HepG2 (cell line): ENCODE results near the gene PRR14. TPM values are rescaled to one million over a fixed set of nuclear protein-coding genes. Genes with fewer than 3 reads are reported as not detected.

ENCODE experiments used
- BHLHE40 ChIP-seq: IDR thresholded peaks from 2 replicates; pipeline ENCODE4 v1.6.1; 2011; ENCODE audit warnings: low read length, improper control_type of control experiment
- BORCS8-MEF2B ChIP-seq: sonication (generic); formaldehyde crosslinking; IDR thresholded peaks from 2 replicates; pipeline ENCODE4 v1.8.0; 2022; ENCODE audit warnings: mild to moderate bottlenecking, missing genetic modification reagents
- CCAR2 ChIP-seq: fragments of 200-400 bp; formaldehyde crosslinking; optimal IDR thresholded peaks from 2 replicates; pipeline ENCODE3; 2018; ENCODE audit warnings: low read depth, mild to moderate bottlenecking, low read length, moderate library complexity
- HDAC1 ChIP-seq: sonication (generic); formaldehyde crosslinking; IDR thresholded peaks from 2 replicates; pipeline ENCODE4 v1.5.1; 2020; ENCODE audit warnings: mild to moderate bottlenecking, missing genetic modification reagents
- HMGA1 ChIP-seq: sonication (generic); formaldehyde crosslinking; conservative IDR thresholded peaks from 2 replicates; pipeline ENCODE4 v1.4.0; 2020; ENCODE audit warnings: missing genetic modification reagents
- NCOA2 ChIP-seq: sonication (generic); formaldehyde crosslinking; IDR thresholded peaks from 2 replicates; pipeline ENCODE4 v1.8.0; 2022; ENCODE audit warnings: inconsistent platforms
- ONECUT2 ChIP-seq: sonication (generic); formaldehyde crosslinking; IDR thresholded peaks from 2 replicates; pipeline ENCODE4 v1.4.0; 2020; ENCODE audit warnings: missing genetic modification reagents
- TGIF2 ChIP-seq: IDR thresholded peaks from 2 replicates; pipeline ENCODE4 v1.6.1; 2016; ENCODE audit warnings: control low read depth, missing compliant biosample characterization
- THYN1 ChIP-seq: sonication (generic); formaldehyde crosslinking; IDR thresholded peaks from 2 replicates; pipeline ENCODE4 v1.8.1; 2023; ENCODE audit warnings: low read depth, mild to moderate bottlenecking, moderate library complexity, missing genetic modification reagents, borderline replicate concordance
- ZKSCAN8 ChIP-seq: IDR thresholded peaks from 2 replicates; pipeline ENCODE4 v1.6.1; 2016; ENCODE audit warnings: borderline replicate concordance, missing genetic modification reagents, missing compliant biosample characterization
- ZNF333 ChIP-seq: sonication (generic); formaldehyde crosslinking; IDR thresholded peaks from 2 replicates; pipeline ENCODE4 v1.4.0; 2020; ENCODE audit warnings: mild to moderate bottlenecking, missing genetic modification reagents, borderline replicate concordance
- ZNF674 ChIP-seq: sonication (generic); formaldehyde crosslinking; IDR thresholded peaks from 2 replicates; pipeline ENCODE4 v1.5.0; 2020; ENCODE audit warnings: low read depth, mild to moderate bottlenecking, missing genetic modification reagents
- ZSCAN31 ChIP-seq: sonication (generic); formaldehyde crosslinking; IDR thresholded peaks from 2 replicates; pipeline ENCODE4 v1.5.0; 2020; ENCODE audit warnings: low read depth, mild to moderate bottlenecking, missing genetic modification reagents
- polyA plus RNA-seq, 8 experiments: library from polyadenylated mRNA; depleted of rRNA in 3 of 8; stranded (reverse) in 7 of 8; unstranded in 1 of 8; fragments of >200 nt; fragmentation: Illumina TruSeq in 4 of 8; extraction: Trizol in 4 of 8; gene quantifications; 2 replicates each; pipeline versions ENCODE4 v1.2.1 to v1.2.3, GENCODE V29; 2011 to 2016; ENCODE audit warnings: low read depth in 4 of 8, missing spikeins in 1 of 8, mixed read lengths in 1 of 8; ENCODE audit not compliant: insufficient read depth in 1 of 8
- total RNA-seq, 5 experiments: library from RNA; depleted of rRNA; stranded (reverse); fragments of >200 nt; fragmentation: Illumina TruSeq; extraction: Trizol; gene quantifications; 2 replicates each; pipeline ENCODE4 v1.2.3, GENCODE V29; 2016; ENCODE audit warnings: low read depth in 1 of 5
- TF ChIP-seq, protein P1 (sequence below): IDR thresholded peaks from 2 replicates; pipeline ENCODE4 v1.4.0; 2020; ENCODE audit warnings: mild to moderate bottlenecking, missing genetic modification reagents
- TF ChIP-seq, protein P2 (sequence below): sonication (generic); formaldehyde crosslinking; IDR thresholded peaks from 2 replicates; pipeline ENCODE4 v1.8.1; 2023; ENCODE audit warnings: mild to moderate bottlenecking, missing genetic modification reagents
- TF ChIP-seq, protein P3 (sequence below): sonication (generic); formaldehyde crosslinking; IDR thresholded peaks from 2 replicates; pipeline ENCODE4 v1.4.0; 2020; ENCODE audit warnings: missing genetic modification reagents
- TF ChIP-seq, protein P4 (sequence below): sonication (generic); formaldehyde crosslinking; IDR thresholded peaks from 2 replicates; pipeline ENCODE4 v1.5.1; 2020; ENCODE audit warnings: mild to moderate bottlenecking, moderate library complexity, missing genetic modification reagents
- TF ChIP-seq, protein P5 (sequence below): sonication (generic); formaldehyde crosslinking; IDR thresholded peaks from 2 replicates; pipeline ENCODE4 v1.4.0; 2020; ENCODE audit warnings: mild to moderate bottlenecking, missing genetic modification reagents

The PRR14 gene
- total and polyA plus RNA-seq, 2 of the 13 experiments (the other 11 are each of a cell fraction or from before 2014, with no cell fraction given) = 8.4 to 11.0 TPM

DNA sequence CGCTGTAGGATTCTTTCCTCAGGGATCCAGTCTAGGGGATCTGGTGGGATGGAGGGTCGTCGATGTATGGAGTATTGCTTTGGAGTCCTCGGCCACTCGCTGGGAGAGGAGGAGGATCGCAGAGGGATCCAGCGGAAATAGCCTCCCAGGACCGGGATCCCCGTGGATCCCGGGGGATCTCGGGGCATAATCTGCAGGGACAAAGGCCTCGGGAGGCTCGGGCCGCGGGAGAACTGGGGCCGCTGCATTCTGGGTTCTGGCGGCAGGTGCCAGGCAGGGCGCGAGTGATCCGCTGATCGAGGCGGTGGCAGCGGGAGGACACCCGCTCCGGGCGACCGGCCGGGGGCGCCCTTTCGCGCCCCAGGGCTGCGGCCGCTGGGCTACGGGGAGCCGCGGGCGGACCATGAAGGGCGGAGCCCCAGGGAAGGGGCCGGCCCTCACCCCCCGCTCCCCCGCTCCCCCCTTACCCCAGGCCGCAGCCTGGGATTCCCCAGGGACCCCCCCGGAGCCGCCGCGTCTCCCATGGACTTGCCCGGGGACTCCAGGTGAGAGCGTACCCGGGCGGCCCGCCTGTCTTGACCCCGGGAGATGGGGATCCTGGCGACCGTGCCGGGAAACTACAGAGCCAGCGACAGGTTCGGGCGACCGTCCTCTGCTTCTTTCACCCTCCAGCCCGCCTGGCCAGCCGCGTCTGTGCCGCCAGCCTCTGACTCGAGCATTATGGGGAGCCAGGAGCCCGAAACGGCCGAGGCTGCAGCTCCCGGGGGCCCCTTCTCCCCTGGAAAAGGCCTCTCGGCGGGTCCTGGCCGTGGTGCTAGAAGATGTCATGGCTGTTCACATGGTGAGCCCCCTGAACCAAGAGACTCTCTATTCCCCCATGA, 604 bp downstream of the PRR14 start (continued):
- TF ChIP-seq, protein P1, sequence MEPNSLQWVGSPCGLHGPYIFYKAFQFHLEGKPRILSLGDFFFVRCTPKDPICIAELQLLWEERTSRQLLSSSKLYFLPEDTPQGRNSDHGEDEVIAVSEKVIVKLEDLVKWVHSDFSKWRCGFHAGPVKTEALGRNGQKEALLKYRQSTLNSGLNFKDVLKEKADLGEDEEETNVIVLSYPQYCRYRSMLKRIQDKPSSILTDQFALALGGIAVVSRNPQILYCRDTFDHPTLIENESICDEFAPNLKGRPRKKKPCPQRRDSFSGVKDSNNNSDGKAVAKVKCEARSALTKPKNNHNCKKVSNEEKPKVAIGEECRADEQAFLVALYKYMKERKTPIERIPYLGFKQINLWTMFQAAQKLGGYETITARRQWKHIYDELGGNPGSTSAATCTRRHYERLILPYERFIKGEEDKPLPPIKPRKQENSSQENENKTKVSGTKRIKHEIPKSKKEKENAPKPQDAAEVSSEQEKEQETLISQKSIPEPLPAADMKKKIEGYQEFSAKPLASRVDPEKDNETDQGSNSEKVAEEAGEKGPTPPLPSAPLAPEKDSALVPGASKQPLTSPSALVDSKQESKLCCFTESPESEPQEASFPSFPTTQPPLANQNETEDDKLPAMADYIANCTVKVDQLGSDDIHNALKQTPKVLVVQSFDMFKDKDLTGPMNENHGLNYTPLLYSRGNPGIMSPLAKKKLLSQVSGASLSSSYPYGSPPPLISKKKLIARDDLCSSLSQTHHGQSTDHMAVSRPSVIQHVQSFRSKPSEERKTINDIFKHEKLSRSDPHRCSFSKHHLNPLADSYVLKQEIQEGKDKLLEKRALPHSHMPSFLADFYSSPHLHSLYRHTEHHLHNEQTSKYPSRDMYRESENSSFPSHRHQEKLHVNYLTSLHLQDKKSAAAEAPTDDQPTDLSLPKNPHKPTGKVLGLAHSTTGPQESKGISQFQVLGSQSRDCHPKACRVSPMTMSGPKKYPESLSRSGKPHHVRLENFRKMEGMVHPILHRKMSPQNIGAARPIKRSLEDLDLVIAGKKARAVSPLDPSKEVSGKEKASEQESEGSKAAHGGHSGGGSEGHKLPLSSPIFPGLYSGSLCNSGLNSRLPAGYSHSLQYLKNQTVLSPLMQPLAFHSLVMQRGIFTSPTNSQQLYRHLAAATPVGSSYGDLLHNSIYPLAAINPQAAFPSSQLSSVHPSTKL (CRISPR knock-in tag) = 0 out of 2 replicates have a peak, but pooled peaks have one; percentile 23
- peak; percentile 48; the same call in 1 of the 2 replicates for TF ChIP-seq ZSCAN31 (CRISPR knock-in tag)
- TF ChIP-seq HDAC1 (CRISPR knock-in tag) = no peak
- 0 out of 2 replicates have a peak, but pooled peaks have one; percentile 14 for TF ChIP-seq ZKSCAN8 (CRISPR knock-in tag)
- TF ChIP-seq, protein P2, sequence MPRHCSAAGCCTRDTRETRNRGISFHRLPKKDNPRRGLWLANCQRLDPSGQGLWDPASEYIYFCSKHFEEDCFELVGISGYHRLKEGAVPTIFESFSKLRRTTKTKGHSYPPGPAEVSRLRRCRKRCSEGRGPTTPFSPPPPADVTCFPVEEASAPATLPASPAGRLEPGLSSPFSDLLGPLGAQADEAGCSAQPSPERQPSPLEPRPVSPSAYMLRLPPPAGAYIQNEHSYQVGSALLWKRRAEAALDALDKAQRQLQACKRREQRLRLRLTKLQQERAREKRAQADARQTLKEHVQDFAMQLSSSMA (CRISPR knock-in tag) = peak; percentile 18; the same call in 1 of the 2 replicates
- TF ChIP-seq CCAR2 = no peak
- no peak for TF ChIP-seq ZNF333 (CRISPR knock-in tag)
- no peak for TF ChIP-seq BORCS8-MEF2B (CRISPR knock-in tag)
- TF ChIP-seq, protein P3, sequence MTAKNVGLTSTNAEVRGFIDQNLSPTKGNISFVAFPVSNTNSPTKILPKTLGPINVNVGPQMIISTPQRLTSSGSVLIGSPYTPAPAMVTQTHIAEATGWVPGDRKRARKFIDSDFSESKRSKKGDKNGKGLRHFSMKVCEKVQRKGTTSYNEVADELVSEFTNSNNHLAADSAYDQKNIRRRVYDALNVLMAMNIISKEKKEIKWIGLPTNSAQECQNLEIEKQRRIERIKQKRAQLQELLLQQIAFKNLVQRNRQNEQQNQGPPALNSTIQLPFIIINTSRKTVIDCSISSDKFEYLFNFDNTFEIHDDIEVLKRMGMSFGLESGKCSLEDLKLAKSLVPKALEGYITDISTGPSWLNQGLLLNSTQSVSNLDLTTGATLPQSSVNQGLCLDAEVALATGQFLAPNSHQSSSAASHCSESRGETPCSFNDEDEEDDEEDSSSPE (CRISPR knock-in tag) = peak; percentile 84
- TF ChIP-seq ZNF674 = no peak
- TF ChIP-seq, protein P4, sequence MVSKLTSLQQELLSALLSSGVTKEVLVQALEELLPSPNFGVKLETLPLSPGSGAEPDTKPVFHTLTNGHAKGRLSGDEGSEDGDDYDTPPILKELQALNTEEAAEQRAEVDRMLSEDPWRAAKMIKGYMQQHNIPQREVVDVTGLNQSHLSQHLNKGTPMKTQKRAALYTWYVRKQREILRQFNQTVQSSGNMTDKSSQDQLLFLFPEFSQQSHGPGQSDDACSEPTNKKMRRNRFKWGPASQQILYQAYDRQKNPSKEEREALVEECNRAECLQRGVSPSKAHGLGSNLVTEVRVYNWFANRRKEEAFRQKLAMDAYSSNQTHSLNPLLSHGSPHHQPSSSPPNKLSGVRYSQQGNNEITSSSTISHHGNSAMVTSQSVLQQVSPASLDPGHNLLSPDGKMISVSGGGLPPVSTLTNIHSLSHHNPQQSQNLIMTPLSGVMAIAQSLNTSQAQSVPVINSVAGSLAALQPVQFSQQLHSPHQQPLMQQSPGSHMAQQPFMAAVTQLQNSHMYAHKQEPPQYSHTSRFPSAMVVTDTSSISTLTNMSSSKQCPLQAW = 0 out of 2 replicates have a peak, but pooled peaks have one; percentile 3
- TF ChIP-seq, protein P5, sequence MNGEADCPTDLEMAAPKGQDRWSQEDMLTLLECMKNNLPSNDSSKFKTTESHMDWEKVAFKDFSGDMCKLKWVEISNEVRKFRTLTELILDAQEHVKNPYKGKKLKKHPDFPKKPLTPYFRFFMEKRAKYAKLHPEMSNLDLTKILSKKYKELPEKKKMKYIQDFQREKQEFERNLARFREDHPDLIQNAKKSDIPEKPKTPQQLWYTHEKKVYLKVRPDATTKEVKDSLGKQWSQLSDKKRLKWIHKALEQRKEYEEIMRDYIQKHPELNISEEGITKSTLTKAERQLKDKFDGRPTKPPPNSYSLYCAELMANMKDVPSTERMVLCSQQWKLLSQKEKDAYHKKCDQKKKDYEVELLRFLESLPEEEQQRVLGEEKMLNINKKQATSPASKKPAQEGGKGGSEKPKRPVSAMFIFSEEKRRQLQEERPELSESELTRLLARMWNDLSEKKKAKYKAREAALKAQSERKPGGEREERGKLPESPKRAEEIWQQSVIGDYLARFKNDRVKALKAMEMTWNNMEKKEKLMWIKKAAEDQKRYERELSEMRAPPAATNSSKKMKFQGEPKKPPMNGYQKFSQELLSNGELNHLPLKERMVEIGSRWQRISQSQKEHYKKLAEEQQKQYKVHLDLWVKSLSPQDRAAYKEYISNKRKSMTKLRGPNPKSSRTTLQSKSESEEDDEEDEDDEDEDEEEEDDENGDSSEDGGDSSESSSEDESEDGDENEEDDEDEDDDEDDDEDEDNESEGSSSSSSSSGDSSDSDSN (CRISPR knock-in tag) = peak; percentile 39
- no peak for TF ChIP-seq HMGA1 (CRISPR knock-in tag)
- peak; percentile 32; the same call in 1 of the 2 replicates for TF ChIP-seq NCOA2 (CRISPR knock-in tag)
- TF ChIP-seq TGIF2 = 0 out of 2 replicates have a peak, but pooled peaks have one; percentile 28
- 0 out of 2 replicates have a peak, but pooled peaks have one; percentile 55 for TF ChIP-seq THYN1
- no peak for TF ChIP-seq ONECUT2 (CRISPR knock-in tag)
- TF ChIP-seq BHLHE40 = peak; percentile 47
